Subcutaneous abdominal adipose tissue (tissue), 5 donors: ENCODE results near the gene NOX3.

ENCODE experiments used
- H3K27ac ChIP-seq: one replicate; pipeline ENCODE4 v1.7.0; 2013; ENCODE audit warnings: low read depth, mild to moderate bottlenecking, inconsistent platforms, low read length, moderate library complexity
- H3K27me3 ChIP-seq, 5 donors: one replicate each; pipeline ENCODE4 v1.7.0; 2013; ENCODE audit warnings: low read length in 5 of 5, inconsistent platforms in 1 of 5; ENCODE audit not compliant: control insufficient read depth in 5 of 5, insufficient read depth in 4 of 5
- H3K36me3 ChIP-seq, 5 donors: one replicate each; pipeline ENCODE4 v1.7.0; 2013; ENCODE audit warnings: low read length in 5 of 5; ENCODE audit not compliant: control insufficient read depth in 5 of 5, insufficient read depth in 5 of 5
- H3K4me1 ChIP-seq, 5 donors: one replicate each; pipeline ENCODE4 v1.7.0; 2013; ENCODE audit warnings: low read length in 5 of 5, mild to moderate bottlenecking in 3 of 5, moderate library complexity in 1 of 5; ENCODE audit not compliant: control insufficient read depth in 5 of 5, insufficient read depth in 5 of 5
- H3K4me3 ChIP-seq, 5 donors: one replicate each; pipeline ENCODE4 v1.7.0; 2013; ENCODE audit warnings: low read length in 5 of 5, low read depth in 1 of 5
- H3K9ac ChIP-seq, 5 donors: one replicate each; pipeline ENCODE4 v1.7.0; 2013; ENCODE audit warnings: low read length in 5 of 5, mild to moderate bottlenecking in 4 of 5, moderate library complexity in 3 of 5
- H3K9me3 ChIP-seq, 5 donors: one replicate each; pipeline ENCODE4 v1.7.0; 2013; ENCODE audit warnings: low read length in 5 of 5; ENCODE audit not compliant: control insufficient read depth in 5 of 5
- donor health status: healthy.
- donor health status: healthy.
- donor health status: healthy.
- donor health status: healthy.
- donor health status: healthy.

The NOX3 gene

DNA sequence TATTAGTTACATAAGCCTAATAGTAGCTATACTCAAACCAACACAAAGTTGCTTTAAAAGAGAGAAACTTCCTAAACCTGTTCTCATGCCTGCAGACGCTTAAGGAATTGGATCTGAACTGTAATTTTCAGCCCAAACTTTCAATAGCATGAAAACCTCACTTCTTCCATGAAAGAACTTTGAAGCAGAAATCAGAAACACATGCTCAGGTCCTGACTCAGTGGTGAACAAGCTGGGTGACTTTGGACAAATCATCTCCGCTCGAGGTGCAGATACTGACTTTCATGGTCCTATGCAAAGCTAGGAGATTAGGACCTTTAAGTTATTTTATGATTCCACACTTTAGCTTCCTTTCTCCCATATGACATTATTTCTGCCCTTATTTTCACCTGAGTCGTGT lies 36.5 kb downstream of the NOX3 start:
- no peaks in the 10 kb centered on the region for H3K9me3 ChIP-seq
- H3K9ac ChIP-seq, result no peak overlapping the region
- no peak overlapping the region for H3K27ac ChIP-seq
- peaks cover 0 to 2% (median 0%) of the 10 kb centered on the region in 5 donors for H3K27me3 ChIP-seq
- H3K4me3 ChIP-seq, result no peak overlapping the region
- H3K4me1 ChIP-seq, result peaks cover 0 to 15% (median 13%) of the 10 kb centered on the region in 5 donors
- no peaks in the 10 kb centered on the region for H3K36me3 ChIP-seq

DNA sequence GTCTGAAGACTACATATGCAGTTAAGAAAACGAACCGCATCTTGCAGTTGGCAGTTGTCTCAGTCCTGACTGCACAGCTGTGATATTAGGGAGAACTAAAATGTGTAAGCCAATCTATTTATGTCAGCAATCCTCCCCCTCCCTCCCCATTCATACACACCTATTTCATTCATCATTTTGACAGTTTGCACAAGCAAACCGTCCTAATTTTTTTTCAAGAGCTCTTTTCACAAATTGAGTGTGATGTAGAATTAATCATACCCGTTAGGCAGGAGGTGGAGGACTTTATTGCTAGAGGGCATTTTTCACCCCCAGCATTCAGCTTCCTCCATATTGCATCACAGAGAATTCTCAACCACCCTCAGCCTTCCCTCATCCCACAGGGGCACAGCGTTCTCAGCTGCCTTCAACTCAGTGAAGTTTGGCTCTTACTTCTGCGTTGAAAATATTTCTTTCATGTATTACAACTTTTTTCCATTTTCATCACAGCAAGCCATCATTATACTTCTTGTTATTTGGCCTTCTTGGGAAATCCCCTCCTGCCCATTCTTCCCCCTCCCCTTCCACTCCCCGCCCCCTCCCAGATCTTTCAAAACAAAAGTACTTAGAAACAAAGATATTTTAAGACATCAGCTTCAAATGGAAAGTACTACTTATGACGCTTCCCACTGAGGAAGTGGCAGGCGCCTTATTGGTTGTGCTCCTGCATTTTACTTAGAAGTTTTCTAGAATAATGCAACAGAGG lies 37.5 kb downstream of the NOX3 start:
- H3K27ac ChIP-seq, result peak overlapping the region; percentile 2
- peak overlapping the region; percentile 8 to 47 (median 38) for H3K4me3 ChIP-seq
- peaks cover 0 to 15% (median 13%) of the 10 kb centered on the region in 5 donors for H3K4me1 ChIP-seq

DNA sequence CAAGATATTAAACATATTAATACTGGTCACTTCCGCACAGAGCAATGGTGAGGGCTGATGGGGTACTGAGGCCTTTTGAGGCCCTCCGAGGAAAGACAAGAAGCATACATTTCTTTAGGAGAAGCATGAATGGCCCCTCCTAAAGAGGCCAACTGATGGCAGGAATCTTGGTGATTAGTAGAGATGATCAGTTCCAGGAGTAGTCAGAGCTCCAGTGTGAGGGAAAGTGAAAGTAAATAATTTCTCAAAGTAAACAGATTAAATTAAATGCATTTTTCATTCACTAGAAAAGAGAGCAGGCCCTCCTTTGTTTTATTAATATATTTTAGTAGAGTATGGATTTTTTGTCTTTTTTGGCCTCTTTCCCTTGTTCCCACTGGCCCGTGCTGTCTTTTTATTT lies 38.2 kb downstream of the NOX3 start:
- Histone ChIP-seq H3K4me3 (peak overlapping the region in 2 of 5 donors; percentile 37 to 47), H3K27ac (peak overlapping the region; percentile 2), H3K36me3 (no peaks in the 10 kb centered on the region), H3K27me3 (peaks cover 0 to 2% (median 0%) of the 10 kb centered on the region in 5 donors), H3K9ac (no peak overlapping the region), H3K9me3 (no peaks in the 10 kb centered on the region), H3K4me1 (peaks cover 0 to 15% (median 13%) of the 10 kb centered on the region in 5 donors)

More for the DNA sequence above, 37.5 kb downstream of the NOX3 start:
- Histone ChIP-seq H3K36me3 (no peaks in the 10 kb centered on the region), H3K9me3 (no peaks in the 10 kb centered on the region), H3K27me3 (peaks cover 0 to 2% (median 0%) of the 10 kb centered on the region in 5 donors), H3K9ac (no peak overlapping the region)

DNA sequence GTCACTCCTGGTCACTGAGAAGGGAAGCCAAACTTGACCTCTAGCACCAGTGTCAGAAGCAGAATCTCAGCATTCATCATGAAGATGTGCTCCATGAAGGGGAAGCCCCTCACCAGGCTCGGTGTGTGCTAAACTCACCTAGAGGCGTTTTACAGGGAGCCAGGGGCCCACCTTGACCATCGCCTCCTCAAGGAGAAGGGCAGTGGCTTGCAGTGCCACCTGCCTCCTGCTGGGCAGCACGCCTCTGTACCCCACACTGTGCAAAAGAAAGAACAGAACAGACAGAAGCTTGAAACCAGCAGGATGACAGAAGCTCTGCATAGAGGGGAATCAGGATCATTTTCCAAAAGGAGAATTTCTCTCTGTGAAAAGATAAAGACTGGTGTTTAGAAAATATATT lies 39.7 kb downstream of the NOX3 start:
- H3K27me3 ChIP-seq, result no peaks in the 10 kb centered on the region
- H3K4me3 ChIP-seq, result no peak overlapping the region
- H3K4me1 ChIP-seq, result peaks cover 0 to 20% (median 15%) of the 10 kb centered on the region in 5 donors
- no peaks in the 10 kb centered on the region for H3K36me3 ChIP-seq
- no peak overlapping the region for H3K27ac ChIP-seq
- no peak overlapping the region for H3K9ac ChIP-seq
- no peaks in the 10 kb centered on the region for H3K9me3 ChIP-seq

DNA sequence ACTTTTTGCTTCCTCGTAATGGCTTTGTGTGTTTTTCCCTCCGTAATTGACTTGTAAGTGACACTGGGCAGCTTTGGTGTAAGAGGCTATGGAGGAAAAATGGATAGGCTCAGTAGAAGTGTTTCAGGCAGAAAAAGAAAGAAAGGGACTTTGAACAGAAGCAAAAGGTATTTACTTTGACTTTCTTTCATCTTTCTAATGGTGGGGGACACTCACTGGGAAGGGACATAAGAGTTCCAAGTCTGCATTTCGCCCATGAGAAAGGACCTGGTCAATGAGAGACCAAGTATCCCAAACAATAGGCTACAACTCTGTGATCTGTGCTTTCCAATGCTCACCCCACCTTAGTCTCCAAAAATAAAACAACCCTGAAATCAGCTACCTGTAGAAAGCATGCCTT lies 41.6 kb downstream of the NOX3 start:
- no peak overlapping the region for H3K27ac ChIP-seq
- no peaks in the 10 kb centered on the region for H3K36me3 ChIP-seq
- peaks cover 0 to 20% (median 15%) of the 10 kb centered on the region in 5 donors for H3K4me1 ChIP-seq
- H3K9me3 ChIP-seq, result no peaks in the 10 kb centered on the region
- H3K27me3 ChIP-seq, result no peaks in the 10 kb centered on the region
- no peak overlapping the region for H3K4me3 ChIP-seq
- H3K9ac ChIP-seq, result no peak overlapping the region

DNA sequence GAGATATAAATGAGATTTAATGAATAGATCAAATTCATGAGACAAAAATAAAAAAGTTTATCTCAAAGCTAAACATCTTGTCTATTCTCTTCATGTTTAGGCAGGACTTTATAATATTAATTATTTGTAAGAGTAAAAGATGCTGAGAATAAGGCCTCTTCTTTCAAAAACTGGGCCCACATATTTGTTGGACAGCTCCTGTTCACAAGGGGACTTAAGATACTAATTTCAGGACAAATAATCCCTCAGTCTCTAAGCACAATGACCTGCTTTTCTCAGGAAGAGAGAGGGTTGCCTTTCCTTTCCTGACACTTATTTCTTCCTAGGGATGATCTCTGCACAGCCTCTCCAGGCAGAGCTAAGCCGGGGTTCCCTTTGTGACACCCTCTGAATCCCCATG lies 43.3 kb downstream of the NOX3 start:
- no peaks in the 10 kb centered on the region for H3K9me3 ChIP-seq
- H3K27me3 ChIP-seq, result no peaks in the 10 kb centered on the region
- H3K4me3 ChIP-seq, result no peak overlapping the region
- H3K36me3 ChIP-seq, result no peaks in the 10 kb centered on the region
- H3K4me1 ChIP-seq, result peaks cover 0 to 7% (median under 1%) of the 10 kb centered on the region in 5 donors
- H3K27ac ChIP-seq, result no peak overlapping the region
- no peak overlapping the region for H3K9ac ChIP-seq

DNA sequence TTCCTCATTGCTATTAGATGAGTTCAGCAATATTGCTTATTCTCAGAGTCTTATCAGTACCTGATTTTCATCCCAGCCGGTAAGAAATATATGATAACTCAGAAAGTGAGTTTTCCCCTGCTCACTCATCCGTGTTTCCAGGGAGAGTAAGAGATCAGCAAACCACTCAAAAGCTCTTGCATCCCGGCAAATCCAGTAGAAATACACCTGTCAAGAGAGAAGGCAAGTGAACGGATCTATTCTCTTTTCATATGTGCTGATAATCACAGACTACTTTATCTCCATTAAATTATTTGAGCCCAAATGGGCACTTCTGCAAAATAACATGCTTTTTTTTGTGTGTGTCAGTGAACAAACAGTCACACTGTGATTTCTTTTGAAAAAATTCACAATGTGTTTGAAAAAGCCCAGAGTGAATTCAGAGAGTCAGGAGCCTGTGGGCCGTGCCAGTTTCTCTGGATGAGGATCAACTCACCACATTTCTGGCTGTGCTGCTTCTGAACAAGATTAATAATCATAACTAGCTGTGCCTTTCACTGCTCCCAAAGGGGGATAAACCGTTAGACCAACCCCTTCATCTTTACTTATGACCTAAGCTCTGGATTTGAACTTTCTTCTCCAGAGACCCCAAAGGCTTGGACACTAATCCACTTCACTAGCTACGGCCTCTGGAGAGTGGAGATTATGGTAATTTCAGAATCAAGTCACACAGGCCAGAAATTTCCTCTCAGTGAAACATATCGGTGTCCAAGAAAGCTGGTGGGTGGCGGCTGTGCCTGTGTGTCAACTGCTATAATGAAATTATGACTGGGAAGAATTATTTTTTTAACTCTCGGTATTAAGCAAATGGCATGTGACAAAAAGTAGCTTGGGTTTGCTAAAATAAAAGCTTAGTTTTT lies 44.2 kb downstream of the NOX3 start:
- no peaks in the 10 kb centered on the region for H3K9me3 ChIP-seq
- no peaks in the 10 kb centered on the region for H3K36me3 ChIP-seq
- H3K27ac ChIP-seq, result no peak overlapping the region
- no peaks in the 10 kb centered on the region for H3K27me3 ChIP-seq
- H3K9ac ChIP-seq, result no peak overlapping the region
- peaks cover 0 to 7% (median 0%) of the 10 kb centered on the region in 5 donors for H3K4me1 ChIP-seq
- no peak overlapping the region for H3K4me3 ChIP-seq

DNA sequence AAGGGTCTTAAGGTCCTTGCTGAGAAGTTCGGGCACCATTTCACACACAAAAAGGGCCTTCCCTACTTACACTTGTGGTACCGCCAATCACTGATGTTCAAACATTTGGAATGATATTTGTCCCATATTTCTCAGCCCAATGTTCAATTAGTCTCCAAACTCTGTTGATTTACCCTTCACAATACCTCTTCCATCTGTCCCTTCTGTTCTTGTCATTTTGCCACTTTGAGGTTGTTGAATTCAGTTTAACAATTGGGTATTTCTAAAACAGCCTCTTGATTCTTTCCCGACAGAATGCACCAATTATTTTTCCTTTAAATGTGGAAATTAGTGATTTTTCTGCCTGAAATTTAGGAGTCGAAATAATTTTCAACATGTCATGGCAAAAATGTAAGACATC lies 46.2 kb downstream of the NOX3 start:
- Histone ChIP-seq H3K27ac (no peak overlapping the region), H3K27me3 (peaks cover 0 to 1% (median 0%) of the 10 kb centered on the region in 5 donors), H3K9me3 (no peaks in the 10 kb centered on the region), H3K36me3 (no peaks in the 10 kb centered on the region), H3K9ac (no peak overlapping the region), H3K4me1 (peaks cover 0 to 7% (median 0%) of the 10 kb centered on the region in 5 donors), H3K4me3 (no peak overlapping the region)

DNA sequence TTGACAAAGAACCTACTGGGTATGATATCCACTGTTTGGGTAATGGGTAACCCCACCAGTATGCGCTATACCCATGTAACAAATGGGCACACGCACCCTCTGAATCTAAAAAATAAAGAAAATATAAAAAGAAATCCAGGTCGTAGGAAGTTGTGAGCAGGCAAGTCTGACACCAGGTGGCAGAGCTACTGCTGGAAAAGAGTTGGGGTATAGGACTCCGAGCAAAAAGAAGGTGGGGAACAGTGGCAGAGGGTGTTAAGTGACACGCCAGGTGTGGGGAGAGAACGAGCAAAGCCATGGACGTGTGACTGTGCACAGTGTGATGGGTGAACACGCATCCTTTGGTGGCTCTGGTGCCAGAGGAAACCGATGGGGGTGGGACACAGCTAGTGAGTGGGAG lies 46.7 kb downstream of the NOX3 start:
- H3K9ac ChIP-seq, result no peak overlapping the region
- no peak overlapping the region for H3K27ac ChIP-seq
- H3K4me1 ChIP-seq, result peaks cover 0 to 7% (median 0%) of the 10 kb centered on the region in 5 donors
- no peaks in the 10 kb centered on the region for H3K36me3 ChIP-seq
- no peak overlapping the region for H3K4me3 ChIP-seq
- H3K27me3 ChIP-seq, result peaks cover 0 to 4% (median 0%) of the 10 kb centered on the region in 5 donors
- H3K9me3 ChIP-seq, result no peaks in the 10 kb centered on the region

DNA sequence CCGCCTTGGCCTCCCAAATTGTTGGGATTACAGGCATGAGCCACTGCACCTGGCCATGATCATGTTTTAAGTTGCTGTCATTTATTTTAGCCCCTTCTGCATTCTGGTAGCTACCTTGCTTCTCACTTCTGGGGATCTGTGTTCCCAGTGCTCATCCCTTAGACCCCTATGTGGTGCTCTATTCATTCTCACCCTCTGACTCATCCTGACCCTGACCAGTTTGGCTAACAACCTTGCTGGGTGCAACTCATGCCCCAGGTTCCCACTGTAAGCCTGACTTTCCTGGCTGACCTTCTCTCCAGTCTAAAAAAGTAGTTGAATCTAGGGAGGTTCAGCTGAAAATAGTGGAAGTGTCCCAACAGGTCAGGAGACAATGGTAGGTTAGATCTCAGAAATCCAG lies 47.4 kb downstream of the NOX3 start:
- no peak overlapping the region for H3K27ac ChIP-seq
- peaks cover 0 to 4% (median 0%) of the 10 kb centered on the region in 5 donors for H3K27me3 ChIP-seq
- no peaks in the 10 kb centered on the region for H3K9me3 ChIP-seq
- no peaks in the 10 kb centered on the region for H3K36me3 ChIP-seq
- H3K4me1 ChIP-seq, result peaks cover 0 to 7% (median 0%) of the 10 kb centered on the region in 5 donors
- no peak overlapping the region for H3K9ac ChIP-seq
- no peak overlapping the region for H3K4me3 ChIP-seq
